Stomach (tissue), 4 donors: ENCODE data around the gene ETV5.

Source experiments
- POLR2A ChIP-seq, 4 donors: fragments of 450-650 bp; IDR thresholded peaks; one replicate each; pipeline ENCODE4 v1.6.1; 2016; ENCODE audit warnings: antibody characterized with exemption in 4 of 4, control low read depth in 2 of 4, mild to moderate bottlenecking in 1 of 4, moderate library complexity in 1 of 4
- POLR2AphosphoS5 ChIP-seq, 3 donors: sonication (generic); formaldehyde crosslinking; IDR thresholded peaks; one replicate each; pipeline ENCODE4 v1.6.1; 2016; ENCODE audit warnings: antibody characterized with exemption in 3 of 3

DNA sequence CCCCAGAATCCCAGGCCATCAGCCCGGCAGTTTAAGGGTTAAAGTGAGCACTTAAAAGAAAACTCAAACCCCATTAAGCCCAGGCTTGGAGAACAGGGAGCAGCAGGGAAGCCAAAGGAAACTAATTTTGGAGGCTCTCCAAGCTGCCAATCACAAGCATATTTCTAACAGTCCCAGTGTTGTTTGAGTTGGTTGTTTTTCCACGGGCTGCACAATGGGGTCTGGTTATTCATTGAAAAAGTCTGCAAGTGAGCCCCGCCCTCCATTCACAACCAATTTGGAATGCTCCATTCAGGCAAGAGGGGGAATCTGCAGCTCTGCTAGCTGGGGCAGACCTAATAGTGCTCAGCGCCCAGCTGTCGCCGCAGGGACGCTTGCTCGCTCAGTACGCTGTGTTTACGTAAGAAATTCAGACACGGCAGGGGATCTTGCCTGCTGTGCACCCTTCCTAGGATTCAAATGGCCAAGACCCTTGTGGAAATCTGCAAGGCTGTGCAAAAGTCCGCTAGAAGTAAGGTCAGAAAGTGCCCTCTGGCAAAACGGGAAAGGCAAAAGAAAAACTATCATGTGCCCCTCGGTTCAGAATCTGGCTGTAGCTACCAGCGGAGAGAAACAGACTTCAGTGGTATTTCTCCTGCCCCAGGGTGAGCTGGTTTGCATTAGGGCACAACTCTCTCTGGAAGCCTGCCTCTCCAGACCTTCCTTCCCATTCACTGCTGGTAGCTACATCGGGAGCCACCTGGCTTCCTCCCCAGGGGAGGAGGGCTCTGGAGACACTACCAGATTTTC, 11.0 kb downstream of the ETV5 start:
- peak in 1 of 3 donors; percentile 12 for TF ChIP-seq POLR2AphosphoS5 (IDR thresholded peaks at IDR 0.05)
- TF ChIP-seq POLR2A (IDR thresholded peaks at IDR 0.05): no peak
